HCT116 (cell line): ENCODE measurements around the gene HMCN1. TPM values are rescaled to one million over a fixed set of nuclear protein-coding genes. Genes with fewer than 3 reads are reported as not detected.
"Not testable (repeated sequence)": the region's sequence is repeated elsewhere in the genome, so short reads cannot be mapped to it uniquely, and the experiment has no call there.

Experiments
- ATAC-seq: fragments of 200-7000 bp; cut with Tn5 transposase; 2 replicates; pipeline ENCODE4 v1.9.1; 2020; ENCODE audit warnings: mild to moderate bottlenecking, moderate library complexity
- BruUV-seq: library from RNA; stranded (reverse); fragments of 400-500 nt; replicated peaks from 2 replicates; lab custom pipeline; 2021; lab: Mats Ljungman, UMichigan
- CTCF ChIA-PET: fragments of 300-600 bp; sonication (Branson Sonifier 250); formaldehyde crosslinking; loops from one replicate; lab custom pipeline; 2021; ENCODE audit warnings: antibody characterized with exemption; lab: Charles Lee
- POLR2A ChIA-PET: fragments of 300-600, 350-600 bp; sonication (Branson Sonifier 250); formaldehyde crosslinking; loops from one replicate; lab custom pipeline; 2021; ENCODE audit warnings: antibody characterized with exemption; lab: Charles Lee
- RAD21 ChIA-PET, 2 experiments: fragments of 300-600 bp; sonication (Branson Sonifier 250); formaldehyde crosslinking; loops; one replicate each; lab custom pipeline; 2023; ENCODE audit warnings: low total read pairs in 2 of 2; ENCODE audit not compliant: uncharacterized antibody in 2 of 2, unreplicated experiment in 2 of 2, low non-redundant PET in 1 of 2; lab: Charles Lee
- DNase-seq: peaks from one replicate; pipeline ENCODE4 v3.0.0-alpha.2; 2010; ENCODE audit warnings: low read depth, low spot score
- H2AFZ ChIP-seq: fragments of 200-600 bp; shearing (Covaris generic), sonication (generic); 2 replicates; pipeline ENCODE4 v1.6.1; 2017; ENCODE audit warnings: low read depth, mixed run types, mixed read lengths, antibody characterized with exemption, low read length; ENCODE audit not compliant: poor library complexity, severe bottlenecking
- H3K27ac ChIP-seq: 2 replicates; pipeline ENCODE4 v1.5.1; 2012; ENCODE audit warnings: low read depth, low read length
- H3K27me3 ChIP-seq: fragments of 200-600 bp; sonication (generic); 2 replicates; pipeline ENCODE4 v1.6.1; 2016; ENCODE audit warnings: mixed run types, low read length, mixed read lengths; ENCODE audit not compliant: insufficient read depth
- H3K36me3 ChIP-seq, 2 experiments: fragments of 200-500 bp in 1 of 2; fragments of 200-600 bp in 1 of 2; sonication (Bioruptor generic) in 1 of 2; sonication (generic) in 1 of 2; 2 replicates each; pipeline versions ENCODE4 v1.5.1 to v1.6.1; 2014 to 2016; ENCODE audit warnings: low read length in 2 of 2, inconsistent platforms in 1 of 2, mixed read lengths in 1 of 2, mixed run types in 1 of 2; ENCODE audit not compliant: insufficient read depth in 2 of 2, control insufficient read depth in 1 of 2
- H3K4me1 ChIP-seq, 2 experiments: fragments of 200-600 bp in 1 of 2; sonication (generic) in 1 of 2; 2 replicates each; pipeline versions ENCODE4 v1.5.1 to v1.6.1; 2012 to 2017; ENCODE audit warnings: low read length in 2 of 2, inconsistent platforms in 1 of 2, mild to moderate bottlenecking in 1 of 2, mixed read lengths in 1 of 2, mixed run types in 1 of 2, moderate library complexity in 1 of 2; ENCODE audit not compliant: insufficient read depth in 2 of 2, control insufficient read depth in 1 of 2
- H3K4me2 ChIP-seq: fragments of 200-600 bp; sonication (generic); 2 replicates; pipeline ENCODE4 v1.6.1; 2017; ENCODE audit warnings: mixed run types, low read length, mixed read lengths
- H3K4me3 ChIP-seq, 2 experiments: fragments of 200-600 bp in 1 of 2; sonication (generic) in 1 of 2; replicated peaks in 1 of 2; 2 replicates each; pipeline ENCODE4 v1.5.1; 2011 to 2016; ENCODE audit warnings: low read length in 2 of 2, control low read depth in 1 of 2, low read depth in 1 of 2, mild to moderate bottlenecking in 1 of 2, mixed read lengths in 1 of 2, mixed run types in 1 of 2
- H3K79me2 ChIP-seq: fragments of 200-600 bp; sonication (generic); 2 replicates; pipeline ENCODE4 v1.6.1; 2017; ENCODE audit warnings: mild to moderate bottlenecking, mixed run types, low read length, moderate library complexity, mixed read lengths; ENCODE audit not compliant: insufficient read depth
- H3K9ac ChIP-seq: fragments of 200-600 bp; sonication (generic); 2 replicates; pipeline ENCODE4 v1.6.1; 2016; ENCODE audit warnings: low read length, mixed read lengths
- H3K9me2 ChIP-seq: fragments of 200-600 bp; sonication (generic), shearing (Covaris generic); 2 replicates; pipeline ENCODE4 v1.6.1; 2017; ENCODE audit warnings: mixed run types, mild to moderate bottlenecking, moderate library complexity; ENCODE audit not compliant: insufficient read depth
- H3K9me3 ChIP-seq, 2 experiments: fragments of 200-500 bp in 1 of 2; fragments of 200-600 bp in 1 of 2; sonication (Bioruptor generic) in 1 of 2; sonication (generic) in 1 of 2; 2 replicates each; pipeline ENCODE4 v1.6.1; 2014 to 2017; ENCODE audit warnings: low read length in 2 of 2, mixed read lengths in 2 of 2, inconsistent platforms in 1 of 2, low read depth in 1 of 2, mild to moderate bottlenecking in 1 of 2, mixed run types in 1 of 2, moderate library complexity in 1 of 2; ENCODE audit not compliant: control insufficient read depth in 1 of 2, insufficient read depth in 1 of 2
- H4K20me1 ChIP-seq: fragments of 200-600 bp; sonication (generic), shearing (Covaris generic); 2 replicates; pipeline ENCODE4 v1.6.1; 2017; ENCODE audit warnings: mixed run types, mild to moderate bottlenecking, moderate library complexity; ENCODE audit not compliant: insufficient read depth
- CBX3 ChIP-seq: IDR thresholded peaks from 2 replicates; pipeline ENCODE4 v1.6.1; 2012; ENCODE audit warnings: low read depth
- CTCF ChIP-seq, 3 experiments: fragments of 200-600 bp in 1 of 3; sonication (generic) in 1 of 3; IDR thresholded peaks in 2 of 3; conservative IDR thresholded peaks in 1 of 3; 2 replicates each; pipeline ENCODE4 v1.5.1; 2012 to 2017; ENCODE audit warnings: low read depth in 2 of 3, low read length in 2 of 3, antibody characterized with exemption in 1 of 3, borderline replicate concordance in 1 of 3, control low read depth in 1 of 3, mild to moderate bottlenecking in 1 of 3, mixed read lengths in 1 of 3, mixed run types in 1 of 3, moderate library complexity in 1 of 3; ENCODE audit not compliant: insufficient read depth in 1 of 3
- EGR1 ChIP-seq: IDR thresholded peaks from 2 replicates; pipeline ENCODE4 v1.6.1; 2012; ENCODE audit warnings: low read depth
- FOSL1 ChIP-seq: IDR thresholded peaks from 2 replicates; pipeline ENCODE4 v1.6.1; 2012; ENCODE audit warnings: low read depth
- POLR2AphosphoS5 ChIP-seq: IDR thresholded peaks from 2 replicates; pipeline ENCODE4 v1.6.1; 2011; ENCODE audit warnings: mild to moderate bottlenecking, low read depth, low read length, moderate library complexity
- RAD21 ChIP-seq: IDR thresholded peaks from 2 replicates; pipeline ENCODE4 v1.6.1; 2012; ENCODE audit warnings: low read depth, mild to moderate bottlenecking
- ZFX ChIP-seq: fragments of 450-650 bp; IDR thresholded peaks from 2 replicates; pipeline ENCODE4 v1.6.1; 2017
- intact Hi-C: fragments of 100-400 bp; cut with micrococcal nuclease; formaldehyde crosslinking; loops from 2 replicates; pipeline ENCODE4 v1.10.0; 2022
- total RNA-seq: library from RNA; stranded (reverse); gene quantifications from one replicate; pipeline ENCODE4 v1.2.1, GENCODE V29; 2021; ENCODE audit not compliant: unreplicated experiment

The HMCN1 gene
- total RNA-seq, 1 experiment from 2014 or later, result 0.59 TPM

- ATAC-seq, H3K27ac ChIP-seq, BruUV-seq, RAD21 ChIA-PET, H2AFZ ChIP-seq, H3K4me3 ChIP-seq, POLR2A ChIA-PET, H3K9me2 ChIP-seq, H3K79me2 ChIP-seq, H3K4me2 ChIP-seq, H3K9ac ChIP-seq, H3K27me3 ChIP-seq, H3K4me1 ChIP-seq, DNase-seq, H3K9me3 ChIP-seq, H4K20me1 ChIP-seq, H3K36me3 ChIP-seq: not testable (repeated sequence)
- intact Hi-C loops, result loop anchor here (10.0 kb wide), 1 partner anchor 1407 kb away; no protein-coding TSS in a partner anchor
- CTCF ChIA-PET, result interaction anchor here (1.8 to 3.0 kb wide), 2 partner anchors 56 to 491 kb away, joined by 6 to 13 read pairs; no protein-coding TSS in a partner anchor
Measured at GRCh38 chr1:186211583-186211982, 477.4 kb downstream of the HMCN1 start.

- no peaks in the 10 kb centered on the region for H3K27me3 ChIP-seq
- H3K9me2 ChIP-seq, result no peaks in the 10 kb centered on the region
- TF ChIP-seq EGR1 (no peak), FOSL1 (no peak), ZFX (no peak), CBX3 (peak; percentile 36; the same call in 1 of the 2 replicates), RAD21 (peak; percentile 98), CTCF (IDR thresholded peaks at IDR 0.05 in 2 of 3, conservative IDR thresholded peaks at IDR 0.05 in 1 of 3; ENCODE audit: borderline replicate concordance in 1 of 3, insufficient read depth in 1 of 3, low read depth in 2 of 3, low read length in 2 of 3) (peak; percentile 80 to 91 (median 87)), POLR2AphosphoS5 (no peak)
- peak overlapping the region; percentile 92 for H2AFZ ChIP-seq
- no peak overlapping the region for H3K27ac ChIP-seq
- H3K4me2 ChIP-seq, result no peak overlapping the region
- H3K9ac ChIP-seq, result no peak overlapping the region
- H3K36me3 ChIP-seq, result no peaks in the 10 kb centered on the region
- H3K9me3 ChIP-seq, result no peaks in the 10 kb centered on the region
- ATAC-seq (peak; percentile 99), DNase-seq (peak; percentile 80)
- no peaks in the 10 kb centered on the region for H3K79me2 ChIP-seq
- CTCF ChIA-PET, result interaction anchor here (0.6 to 2.0 kb wide), 7 partner anchors 57 to 855 kb away, joined by 3 to 23 read pairs (median 3); no protein-coding TSS in a partner anchor
- H3K4me1 ChIP-seq, result no peaks in the 10 kb centered on the region
- H4K20me1 ChIP-seq, result no peaks in the 10 kb centered on the region
- RAD21 ChIA-PET, result interaction anchor here (0.6 to 1.7 kb wide), 3 partner anchors 57 to 492 kb away, joined by 3 to 6 read pairs (median 4); no protein-coding TSS in a partner anchor
- POLR2A ChIA-PET, result no interaction called here
- intact Hi-C loops, result loop anchor here (1.0 to 10.0 kb wide), 5 partner anchors 57 to 1408 kb away; no protein-coding TSS in a partner anchor
- no peak overlapping the region for H3K4me3 ChIP-seq
- no TSS peak for BruUV-seq
Measured at GRCh38 chr1:186212568-186213224, 478.5 kb downstream of the HMCN1 start.
